Activated effector memory CD4-positive, alpha-beta T cell treated with anti-CD3 and anti-CD28 coated beads, Interleukin-2, amount 50 U/mL, for 16 hours (primary cell): ENCODE data around the gene INTS6L.
A peak's percentile ranks its signal among the peaks of the same experiment; 100 is the strongest.

ENCODE experiments used
- DNase-seq: peaks from one replicate; pipeline ENCODE4 v3.0.0-alpha.2; 2020

Gene INTS6L

GRCh38 chrX:135520553-135521404, at the start of gene INTS6L:
TSS of gene INTS6L (plus strand) at chrX:135520660. CDS start at chrX:135520993, 333 bp downstream.
- peak; percentile 94 for DNase-seq

GRCh38 chrX:135476378-135476777, 44.1 kb upstream of the INTS6L start:
- no peak for DNase-seq

GRCh38 chrX:135477576-135477975, 42.9 kb upstream of the INTS6L start:
- DNase-seq: peak; percentile 69

GRCh38 chrX:135480076-135480475, 40.4 kb upstream of the INTS6L start:
- no peak for DNase-seq

GRCh38 chrX:135481696-135482179, 38.7 kb upstream of the INTS6L start:
- no peak for DNase-seq

GRCh38 chrX:135484641-135485289, 35.7 kb upstream of the INTS6L start:
- no peak for DNase-seq

GRCh38 chrX:135489542-135489941, 30.9 kb upstream of the INTS6L start:
- no peak for DNase-seq

GRCh38 chrX:135490979-135491514, 29.4 kb upstream of the INTS6L start:
- DNase-seq: no peak

- no peak for DNase-seq
Measured at GRCh38 chrX:135494453-135494852, 26.0 kb upstream of the INTS6L start.

- no peak for DNase-seq
Measured at GRCh38 chrX:135497736-135498135, 22.7 kb upstream of the INTS6L start.

- DNase-seq: no peak
Measured at GRCh38 chrX:135498236-135498635, 22.2 kb upstream of the INTS6L start.

- no peak for DNase-seq
Measured at GRCh38 chrX:135505351-135505750, 15.1 kb upstream of the INTS6L start.

GRCh38 chrX:135509885-135510284, 10.6 kb upstream of the INTS6L start:
- no peak for DNase-seq

GRCh38 chrX:135512508-135513129, 7.8 kb upstream of the INTS6L start:
- no peak for DNase-seq

GRCh38 chrX:135513130-135513515, 7.3 kb upstream of the INTS6L start:
- no peak for DNase-seq

- DNase-seq: no peak
Measured at GRCh38 chrX:135516376-135516775, 4.1 kb upstream of the INTS6L start.

- DNase-seq: no peak
Measured at GRCh38 chrX:135518161-135518560, 2.3 kb upstream of the INTS6L start.

- DNase-seq: no peak
Measured at GRCh38 chrX:135520022-135520552, 373 bp upstream of the INTS6L start.

GRCh38 chrX:135521405-135522131, 1.1 kb downstream of the INTS6L start:
- DNase-seq: peak; percentile 93

GRCh38 chrX:135522132-135522530, 1.7 kb downstream of the INTS6L start:
- no peak for DNase-seq

- DNase-seq: no peak
Measured at GRCh38 chrX:135522878-135523693, 2.6 kb downstream of the INTS6L start.

GRCh38 chrX:135528254-135528653, 7.8 kb downstream of the INTS6L start:
- no peak for DNase-seq
